ENCODE results near the gene PPP3CA.

Gene PPP3CA

GRCh38 chr4:101028886-101029285, 318.4 kb downstream of the PPP3CA start:
- no peak for TF ChIP-seq CTCF (conservative IDR thresholded peaks at IDR 0.05; ENCODE audit: low read depth, low read length)
- no peak for DNase-seq (ENCODE audit: low read depth)
- H3K4me3 ChIP-seq (ENCODE audit: low read depth, low read length), result no peak overlapping the region

DNA sequence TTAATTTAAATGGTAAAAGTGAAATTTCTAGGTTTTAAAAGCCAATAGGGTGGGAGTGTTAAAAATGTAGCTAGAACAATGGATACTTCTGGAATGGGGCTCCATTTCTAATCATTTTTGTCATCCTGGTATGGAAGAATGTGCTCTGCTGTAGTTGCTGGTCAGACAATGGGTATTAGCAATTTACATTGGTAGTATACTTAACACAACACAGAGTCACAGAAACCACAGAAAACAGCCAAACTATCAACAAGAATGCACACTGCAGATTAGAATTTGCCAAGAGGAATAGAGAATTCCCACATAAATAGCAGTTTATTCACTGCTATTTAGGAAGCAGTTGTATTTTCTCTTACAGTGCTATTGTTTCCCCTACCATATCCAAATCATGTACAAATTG, 319.6 kb downstream of the PPP3CA start:
- no peak for TF ChIP-seq CTCF (conservative IDR thresholded peaks at IDR 0.05; ENCODE audit: low read depth, low read length)
- H3K4me3 ChIP-seq (ENCODE audit: low read depth, low read length), result no peak overlapping the region
- DNase-seq (ENCODE audit: low read depth), result no peak

- TF ChIP-seq CTCF (conservative IDR thresholded peaks at IDR 0.05; ENCODE audit: low read depth, low read length), result no peak
- no peak for DNase-seq (ENCODE audit: low read depth)
- H3K4me3 ChIP-seq (ENCODE audit: low read depth, low read length), result no peak overlapping the region
These were observed 321.6 kb downstream of the PPP3CA start for GRCh38 chr4:101025755-101026154.

- DNase-seq (ENCODE audit: low read depth), result peak; percentile 74
- no peak for TF ChIP-seq CTCF (conservative IDR thresholded peaks at IDR 0.05; ENCODE audit: low read depth, low read length)
- no peak overlapping the region for H3K4me3 ChIP-seq (ENCODE audit: low read depth, low read length)
These were observed 324.9 kb downstream of the PPP3CA start for GRCh38 chr4:101022151-101023024.

DNA sequence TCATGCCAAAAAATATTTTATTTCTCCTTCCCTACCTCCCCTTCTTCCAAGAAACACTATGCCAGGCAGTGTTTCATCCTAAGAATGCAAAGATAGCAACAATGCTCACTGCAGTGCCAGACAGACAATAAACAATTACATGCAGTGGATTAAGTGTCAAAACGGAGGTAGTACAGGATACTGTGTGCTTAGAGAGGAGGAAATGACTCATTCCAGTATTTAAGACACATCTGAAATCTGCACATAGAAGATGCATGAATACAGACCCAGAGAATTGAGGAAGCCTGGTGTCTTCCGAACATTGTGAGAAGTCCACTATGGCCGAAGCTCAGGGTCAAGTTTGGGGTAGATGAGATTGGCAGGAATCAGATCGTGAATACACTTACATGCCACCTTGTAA, 326.4 kb downstream of the PPP3CA start:
- no peak overlapping the region for H3K4me3 ChIP-seq (ENCODE audit: low read depth, low read length)
- peak; percentile 79 for DNase-seq (ENCODE audit: low read depth)

GRCh38 chr4:101019941-101020401, 327.4 kb downstream of the PPP3CA start:
- TF ChIP-seq CTCF (conservative IDR thresholded peaks at IDR 0.05; ENCODE audit: low read depth, low read length), result no peak
- DNase-seq (ENCODE audit: low read depth), result peak; percentile 37

More for the DNA sequence above, 326.4 kb downstream of the PPP3CA start:
- no peak for TF ChIP-seq CTCF (conservative IDR thresholded peaks at IDR 0.05; ENCODE audit: low read depth, low read length)

DNA sequence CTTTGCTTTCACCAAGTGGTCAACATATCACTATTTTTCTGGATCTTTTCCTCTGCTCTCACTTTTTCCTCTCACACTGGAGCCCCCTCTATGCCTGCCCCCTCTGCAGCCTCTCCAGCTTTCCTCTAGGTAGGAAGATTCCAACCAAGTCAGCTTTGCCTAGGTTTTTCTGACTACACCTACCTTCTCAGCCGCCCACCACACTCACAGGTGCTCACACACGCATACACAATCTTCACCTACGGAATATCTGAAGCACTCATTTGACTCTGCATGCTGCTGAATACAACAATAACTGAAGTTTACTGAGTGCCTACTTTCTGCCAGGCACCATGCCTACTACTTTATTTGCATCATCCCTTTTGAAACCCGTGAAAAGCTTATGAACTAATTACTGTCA, 328.0 kb downstream of the PPP3CA start:
- TF ChIP-seq CTCF (conservative IDR thresholded peaks at IDR 0.05; ENCODE audit: low read depth, low read length), result no peak
- no peak overlapping the region for H3K4me3 ChIP-seq (ENCODE audit: low read depth, low read length)
- DNase-seq (ENCODE audit: low read depth), result no peak

More at GRCh38 chr4:101019941-101020401, 327.4 kb downstream of the PPP3CA start:
- H3K4me3 ChIP-seq (ENCODE audit: low read depth, low read length), result no peak overlapping the region

All from choroid plexus epithelial cell (primary cell).